Activated CD8-positive, alpha-beta memory T cell treated with anti-CD3 and anti-CD28 coated beads, Interleukin-2, amount 50 U/mL, for 24 hours (primary cell): ENCODE data around the gene RCOR3.

Experiments
- DNase-seq: peaks from one replicate; pipeline ENCODE4 v3.0.0-alpha.2; 2020; ENCODE audit errors: extremely low read depth

RCOR3 gene

GRCh38 chr1:211324992-211325775 is 66.0 kb downstream of the RCOR3 start:
- no peak for DNase-seq

- no peak for DNase-seq
These were observed 67.0 kb downstream of the RCOR3 start for GRCh38 chr1:211326140-211326527.

- DNase-seq: no peak
These were observed 67.6 kb downstream of the RCOR3 start, which contains the start of gene TRAF5 for GRCh38 chr1:211326528-211327345. TSS of gene TRAF5 (plus strand) at chr1:211326833. CDS start at chr1:211353240, 26,407 bp downstream.

GRCh38 chr1:211327346-211327921 is 68.3 kb downstream of the RCOR3 start:
- no peak for DNase-seq

GRCh38 chr1:211328084-211328694 is 69.0 kb downstream of the RCOR3 start:
- no peak for DNase-seq

- no peak for DNase-seq
These were observed 69.8 kb downstream of the RCOR3 start for GRCh38 chr1:211328866-211329475.

- no peak for DNase-seq
These were observed 70.6 kb downstream of the RCOR3 start for GRCh38 chr1:211329764-211330201.

GRCh38 chr1:211330282-211330936 is 71.2 kb downstream of the RCOR3 start:
- DNase-seq: no peak

GRCh38 chr1:211331011-211331709 is 72.0 kb downstream of the RCOR3 start:
- no peak for DNase-seq

GRCh38 chr1:211332036-211332616 is 73.0 kb downstream of the RCOR3 start:
- DNase-seq: no peak

- DNase-seq: no peak
These were observed 73.7 kb downstream of the RCOR3 start for GRCh38 chr1:211332830-211333229.

- DNase-seq: no peak
These were observed 74.7 kb downstream of the RCOR3 start for GRCh38 chr1:211333906-211334305.

- DNase-seq: no peak
These were observed 75.8 kb downstream of the RCOR3 start for GRCh38 chr1:211334986-211335385.

- no peak for DNase-seq
These were observed 76.5 kb downstream of the RCOR3 start for GRCh38 chr1:211335522-211336157.

- no peak for DNase-seq
These were observed 77.0 kb downstream of the RCOR3 start for GRCh38 chr1:211336161-211336560.

GRCh38 chr1:211336775-211337174 is 77.6 kb downstream of the RCOR3 start:
- no peak for DNase-seq

- no peak for DNase-seq
These were observed 78.5 kb downstream of the RCOR3 start for GRCh38 chr1:211337430-211338223.

- DNase-seq: no peak
These were observed 79.1 kb downstream of the RCOR3 start for GRCh38 chr1:211338224-211338620.

- no peak for DNase-seq
These were observed 80.5 kb downstream of the RCOR3 start for GRCh38 chr1:211339631-211340041.
